KMS-11 (cell line): ENCODE data around the gene DIRAS2.
"Not testable (repeated sequence)": the region's sequence is repeated elsewhere in the genome, so short reads cannot be mapped to it uniquely, and the experiment has no call there.

Experiments used
- H2AFZ ChIP-seq: fragments of 200-600 bp; sonication (generic); 2 replicates; pipeline ENCODE4 v1.6.1; 2016; ENCODE audit warnings: antibody characterized with exemption, mixed run types, low read depth
- H3K27ac ChIP-seq: fragments of 200-600 bp; sonication (generic); 2 replicates; pipeline ENCODE4 v1.6.1; 2016; ENCODE audit warnings: mild to moderate bottlenecking, mixed run types
- H3K27me3 ChIP-seq: fragments of 200-600 bp; sonication (generic); 2 replicates; pipeline ENCODE4 v1.6.1; 2017; ENCODE audit warnings: mild to moderate bottlenecking, low read depth, mixed run types, moderate library complexity; ENCODE audit not compliant: insufficient read depth
- H3K36me3 ChIP-seq: fragments of 200-600 bp; sonication (generic); 2 replicates; pipeline ENCODE4 v1.6.1; 2017; ENCODE audit warnings: mild to moderate bottlenecking, mixed run types; ENCODE audit not compliant: insufficient read depth
- H3K4me1 ChIP-seq: fragments of 200-600 bp; sonication (generic); 2 replicates; pipeline ENCODE4 v1.6.1; 2016; ENCODE audit warnings: mild to moderate bottlenecking, low read depth, mixed run types; ENCODE audit not compliant: poor library complexity, severe bottlenecking
- H3K4me2 ChIP-seq: fragments of 200-600 bp; sonication (generic); 2 replicates; pipeline ENCODE4 v1.7.0; 2016; ENCODE audit warnings: mild to moderate bottlenecking, mixed run types
- H3K4me3 ChIP-seq: fragments of 200-600 bp; sonication (generic); IDR thresholded peaks from 2 replicates; pipeline ENCODE4 v1.6.1; 2017; ENCODE audit warnings: low read depth, low read length, mixed read lengths; ENCODE audit not compliant: insufficient read depth
- H3K79me2 ChIP-seq: fragments of 200-600 bp; sonication (generic); 2 replicates; pipeline ENCODE4 v1.6.1; 2016; ENCODE audit warnings: low read depth, mixed run types; ENCODE audit not compliant: insufficient read depth
- H3K9ac ChIP-seq: fragments of 200-600 bp; sonication (generic); 2 replicates; pipeline ENCODE4 v1.6.1; 2016; ENCODE audit warnings: mild to moderate bottlenecking, mixed run types
- H4K20me1 ChIP-seq: fragments of 200-600 bp; sonication (generic); 2 replicates; pipeline ENCODE4 v1.6.1; 2016; ENCODE audit warnings: mild to moderate bottlenecking, mixed run types; ENCODE audit not compliant: insufficient read depth
- TF ChIP-seq, protein P1 (sequence below): fragments of 200-600 bp; sonication (generic); conservative IDR thresholded peaks from 2 replicates; pipeline ENCODE4 v1.6.1; 2017; ENCODE audit warnings: low read depth, mild to moderate bottlenecking, antibody characterized with exemption, low read length, moderate library complexity, mixed read lengths

Gene DIRAS2

DNA sequence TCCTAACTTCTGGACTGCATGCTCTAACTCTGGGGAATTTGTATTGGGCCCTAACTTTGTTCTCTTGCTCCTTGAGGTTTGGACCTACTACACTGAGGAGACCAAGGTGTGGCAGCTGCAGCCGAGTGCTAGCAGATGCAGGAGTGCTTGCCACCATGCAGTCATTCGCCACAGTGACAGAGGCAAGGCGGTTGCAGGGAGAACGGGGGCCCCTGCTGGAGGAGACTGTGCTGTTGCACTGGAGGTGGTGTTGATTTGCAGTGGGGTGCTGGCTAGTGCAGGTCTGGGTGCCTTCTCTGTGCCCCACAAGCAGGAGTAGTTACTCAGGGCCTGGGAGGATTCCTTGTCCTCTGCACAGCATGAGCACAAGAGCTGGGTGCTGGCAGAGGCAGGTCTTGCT, 22.4 kb upstream of the DIRAS2 start:
- Histone ChIP-seq H4K20me1 (no peaks in the 10 kb centered on the region), H3K4me2 (no peak overlapping the region), H3K79me2 (no peaks in the 10 kb centered on the region), H3K4me1 (no peaks in the 10 kb centered on the region), H3K27me3 (no peaks in the 10 kb centered on the region), H2AFZ (no peak overlapping the region), H3K4me3 (no peak overlapping the region), H3K27ac (no peak overlapping the region), H3K36me3 (no peaks in the 10 kb centered on the region), H3K9ac (no peak overlapping the region)
- TF ChIP-seq, protein P1, sequence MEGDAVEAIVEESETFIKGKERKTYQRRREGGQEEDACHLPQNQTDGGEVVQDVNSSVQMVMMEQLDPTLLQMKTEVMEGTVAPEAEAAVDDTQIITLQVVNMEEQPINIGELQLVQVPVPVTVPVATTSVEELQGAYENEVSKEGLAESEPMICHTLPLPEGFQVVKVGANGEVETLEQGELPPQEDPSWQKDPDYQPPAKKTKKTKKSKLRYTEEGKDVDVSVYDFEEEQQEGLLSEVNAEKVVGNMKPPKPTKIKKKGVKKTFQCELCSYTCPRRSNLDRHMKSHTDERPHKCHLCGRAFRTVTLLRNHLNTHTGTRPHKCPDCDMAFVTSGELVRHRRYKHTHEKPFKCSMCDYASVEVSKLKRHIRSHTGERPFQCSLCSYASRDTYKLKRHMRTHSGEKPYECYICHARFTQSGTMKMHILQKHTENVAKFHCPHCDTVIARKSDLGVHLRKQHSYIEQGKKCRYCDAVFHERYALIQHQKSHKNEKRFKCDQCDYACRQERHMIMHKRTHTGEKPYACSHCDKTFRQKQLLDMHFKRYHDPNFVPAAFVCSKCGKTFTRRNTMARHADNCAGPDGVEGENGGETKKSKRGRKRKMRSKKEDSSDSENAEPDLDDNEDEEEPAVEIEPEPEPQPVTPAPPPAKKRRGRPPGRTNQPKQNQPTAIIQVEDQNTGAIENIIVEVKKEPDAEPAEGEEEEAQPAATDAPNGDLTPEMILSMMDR: no peak

DNA sequence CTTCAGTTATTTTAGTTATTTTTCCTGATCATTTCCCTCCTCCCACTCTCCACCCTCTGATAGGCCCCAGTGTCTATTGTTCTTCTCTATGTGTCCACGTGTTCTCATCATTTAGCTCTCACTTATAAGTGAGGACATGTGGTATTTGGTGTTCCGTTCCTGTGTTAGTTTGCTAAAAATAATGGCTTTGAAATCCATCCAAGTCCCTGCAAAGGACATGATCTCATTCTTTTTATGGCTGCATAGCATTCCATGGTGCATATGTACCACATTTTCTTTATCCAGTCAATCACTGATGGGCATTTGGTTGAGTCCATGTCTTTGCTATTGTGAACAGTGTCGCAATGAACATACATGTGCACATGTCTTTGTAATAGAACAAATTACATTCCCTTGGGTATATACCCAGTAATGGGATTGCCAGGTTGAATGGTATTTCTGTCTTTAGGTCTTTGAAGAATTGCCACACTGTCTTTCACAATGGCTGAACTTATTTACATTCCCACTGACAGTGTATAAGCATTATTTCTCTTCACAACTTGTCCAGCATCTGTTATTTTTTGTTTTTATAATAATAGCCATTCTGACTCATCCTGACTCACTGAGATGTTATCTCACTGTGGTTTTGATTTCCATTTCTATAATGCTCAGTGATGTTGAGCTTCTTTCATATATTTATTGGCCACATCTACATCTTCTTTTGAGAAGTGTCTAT, 17.2 kb upstream of the DIRAS2 start:
- Histone ChIP-seq H3K79me2 (no peaks in the 10 kb centered on the region), H3K9ac (no peak overlapping the region), H3K4me2 (no peak overlapping the region), H4K20me1 (no peaks in the 10 kb centered on the region), H3K4me3 (no peak overlapping the region), H3K27me3 (no peaks in the 10 kb centered on the region), H3K27ac (no peak overlapping the region), H2AFZ (no peak overlapping the region), H3K4me1 (no peaks in the 10 kb centered on the region), H3K36me3 (no peaks in the 10 kb centered on the region)
- TF ChIP-seq, protein P1: no peak

DNA sequence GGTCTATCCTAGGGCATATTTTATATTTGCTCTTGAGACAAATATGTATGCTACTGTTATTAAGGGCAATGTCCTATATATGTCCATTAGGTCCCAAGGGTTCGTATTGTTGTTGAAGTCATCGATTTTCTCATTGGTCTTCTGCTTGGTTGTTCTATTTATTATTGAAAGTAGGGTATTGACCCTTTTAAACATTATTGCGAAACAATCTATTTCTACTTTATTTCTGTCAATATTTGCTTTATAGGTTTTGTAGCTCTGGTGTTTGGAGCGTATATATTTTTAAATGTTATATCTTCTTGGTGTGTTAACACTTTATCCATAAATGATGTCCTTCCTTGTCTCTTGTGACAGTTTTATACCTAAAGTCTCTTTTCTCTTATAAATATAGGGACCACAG, 16.2 kb upstream of the DIRAS2 start:
- Histone ChIP-seq H3K27ac (no peak overlapping the region), H3K9ac (no peak overlapping the region), H3K27me3 (no peaks in the 10 kb centered on the region), H4K20me1 (no peaks in the 10 kb centered on the region), H3K36me3 (no peaks in the 10 kb centered on the region), H3K79me2 (no peaks in the 10 kb centered on the region), H3K4me1 (no peaks in the 10 kb centered on the region), H2AFZ (no peak overlapping the region), H3K4me2 (no peak overlapping the region), H3K4me3 (no peak overlapping the region)
- TF ChIP-seq, protein P1: no peak

DNA sequence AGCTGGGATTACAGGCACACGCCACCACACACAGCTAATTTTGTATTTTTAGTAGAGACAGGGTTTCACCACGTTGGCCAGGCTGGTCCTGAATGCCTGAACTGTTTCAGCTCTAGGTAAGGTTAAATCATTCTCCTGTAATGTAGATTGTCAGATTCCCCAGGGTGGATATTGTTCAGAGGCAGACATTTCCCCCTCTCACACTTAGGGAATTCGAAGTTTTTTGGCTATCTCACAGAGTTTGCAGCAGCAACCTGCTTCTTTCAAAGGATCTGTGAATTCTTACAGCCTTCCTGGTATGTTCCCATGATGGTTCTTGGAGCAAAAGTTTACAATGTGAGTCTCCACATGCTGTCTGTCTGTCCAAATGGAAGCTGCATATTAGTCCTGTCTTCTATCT, 15.6 kb upstream of the DIRAS2 start:
- Histone ChIP-seq H3K9ac (no peak overlapping the region), H4K20me1 (no peaks in the 10 kb centered on the region)

DNA sequence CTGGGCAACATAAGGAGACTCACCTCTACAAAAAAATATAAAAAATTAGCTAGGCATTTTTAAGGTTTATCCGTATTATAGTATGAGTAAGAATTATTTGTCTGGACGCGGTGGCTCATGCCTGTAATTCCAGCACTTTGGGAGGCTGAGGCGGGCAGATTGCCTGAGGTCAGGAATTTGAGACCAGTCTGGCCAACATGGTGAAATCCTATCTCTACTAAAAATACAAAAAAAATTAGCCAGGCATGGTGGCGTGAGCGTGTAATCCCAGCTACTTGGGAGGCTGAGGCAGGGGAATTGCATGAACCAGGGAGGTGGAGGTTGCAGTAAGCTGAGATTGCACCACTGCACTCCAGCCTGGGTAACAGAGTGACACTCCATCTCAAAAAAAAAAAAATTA, 14.3 kb upstream of the DIRAS2 start:
- H3K79me2 ChIP-seq, H3K4me2 ChIP-seq, H2AFZ ChIP-seq, H3K9ac ChIP-seq, H3K4me1 ChIP-seq, H3K27ac ChIP-seq, H3K27me3 ChIP-seq, H3K36me3 ChIP-seq, H3K4me3 ChIP-seq, H4K20me1 ChIP-seq: not testable (repeated sequence)

More for the DNA sequence above, 15.6 kb upstream of the DIRAS2 start:
- Histone ChIP-seq H3K4me3 (no peak overlapping the region), H3K4me1 (no peaks in the 10 kb centered on the region), H3K79me2 (no peaks in the 10 kb centered on the region), H2AFZ (no peak overlapping the region), H3K36me3 (no peaks in the 10 kb centered on the region), H3K27me3 (no peaks in the 10 kb centered on the region), H3K4me2 (no peak overlapping the region), H3K27ac (no peak overlapping the region)
- TF ChIP-seq, protein P1: no peak
